Ovary (tissue), 9 donors: ENCODE results near the gene MAP1LC3B. TPM values are rescaled to one million over a fixed set of nuclear protein-coding genes. Genes with fewer than 3 reads are reported as not detected.

ENCODE experiments used
- DNase-seq, 5 donors: peaks; one replicate each; pipeline ENCODE4 v3.0.0-alpha.2; 2019 to 2020
- H3K27ac ChIP-seq, 2 donors: fragments of 200-600 bp; one replicate each; pipeline versions ENCODE4 v1.5.1 to v1.8.0; 2019 to 2022
- H3K27me3 ChIP-seq: fragments of 200-600 bp; one replicate; pipeline ENCODE4 v1.8.0; 2022
- H3K36me3 ChIP-seq: fragments of 200-600 bp; sonication (generic); one replicate; pipeline ENCODE4 v1.5.1; 2019
- H3K4me1 ChIP-seq: one replicate; pipeline ENCODE4 v1.8.1; 2013; ENCODE audit warnings: mild to moderate bottlenecking, moderate library complexity; ENCODE audit not compliant: insufficient read depth
- H3K4me3 ChIP-seq: fragments of 200-600 bp; sonication (generic); one replicate; pipeline ENCODE4 v1.5.1; 2017
- H3K9me3 ChIP-seq, 2 donors: fragments of 200-600 bp in 1 of 2; sonication (generic) in 1 of 2; one replicate each; pipeline versions ENCODE4 v1.5.1 to v1.8.1; 2013 to 2019; ENCODE audit warnings: mild to moderate bottlenecking in 1 of 2, moderate library complexity in 1 of 2
- CTCF ChIP-seq, 3 donors: fragments of 450-650 bp in 2 of 3; fragments of 200-600 bp in 1 of 3; IDR thresholded peaks; one replicate each; pipeline versions ENCODE4 v1.5.1 to v1.8.0; 2016 to 2022; ENCODE audit warnings: antibody characterized with exemption in 3 of 3, mild to moderate bottlenecking in 1 of 3
- EP300 ChIP-seq: sonication (generic); formaldehyde crosslinking; IDR thresholded peaks from one replicate; pipeline ENCODE4 v1.6.1; 2017; ENCODE audit warnings: antibody characterized with exemption
- POLR2A ChIP-seq: fragments of 450-650 bp; IDR thresholded peaks from one replicate; pipeline ENCODE4 v1.6.1; 2017; ENCODE audit warnings: antibody characterized with exemption, mild to moderate bottlenecking, moderate library complexity
- WGBS, 3 donors: extraction: QIAGEN DNeasy Blood & Tissue Kit in 1 of 3; methylation state at CpG; one replicate each; pipeline versions ENCODE4 v1.1.5 to v1.1.7; 2013 to 2017; 5-methylcytosine and 5-hydroxymethylcytosine counted together
- intact Hi-C, 4 donors: fragments of 100-400 bp; cut with DNase I; formaldehyde crosslinking; loops; one replicate each; pipeline versions ENCODE4 v1.11.0 to v1.15.1; 2022 to 2023
- polyA plus RNA-seq, 2 donors: library from polyadenylated mRNA; stranded (reverse); fragments of 200-250 nt in 1 of 2; fragments of 350-450 nt in 1 of 2; fragmentation: Illumina TruSeq in 1 of 2; extraction: RNeasy Lipid Tissue Mini Kit (QIAGEN cat#74804) in 1 of 2; gene quantifications; one replicate each; pipeline ENCODE4 v1.2.3, GENCODE V29; 2013 to 2014
- total RNA-seq, 7 donors: library from RNA; depleted of rRNA in 2 of 7; stranded (reverse); fragments of >200 nt in 2 of 7; fragmentation: NEBNext Ultra II Directional in 3 of 7; extraction: Animal tissue kit (Norgen Biotek cat#: 25700) in 3 of 7; gene quantifications; one replicate each; pipeline versions ENCODE4 v1.1.0 to v1.2.4, GENCODE V29; 2016 to 2023
- donor health status: DM: no; HTN: no; CAD: no; lungs with moderate emphysema.
- donor health status: DM: no; HTN: no; CAD: no.
- donor health status: Bipolar disorder and iron deficiency.
- donor health status: DM: yes; HTN: yes; CAD: no.
- donor health status: DM: no; HTN: no; CAD: no.
- donor health status: DM: yes; HTN: yes; CAD: no.

Gene MAP1LC3B
- total and polyA plus RNA-seq, 9 donors, result 32.9 to 110 (median 44.6) TPM

DNA sequence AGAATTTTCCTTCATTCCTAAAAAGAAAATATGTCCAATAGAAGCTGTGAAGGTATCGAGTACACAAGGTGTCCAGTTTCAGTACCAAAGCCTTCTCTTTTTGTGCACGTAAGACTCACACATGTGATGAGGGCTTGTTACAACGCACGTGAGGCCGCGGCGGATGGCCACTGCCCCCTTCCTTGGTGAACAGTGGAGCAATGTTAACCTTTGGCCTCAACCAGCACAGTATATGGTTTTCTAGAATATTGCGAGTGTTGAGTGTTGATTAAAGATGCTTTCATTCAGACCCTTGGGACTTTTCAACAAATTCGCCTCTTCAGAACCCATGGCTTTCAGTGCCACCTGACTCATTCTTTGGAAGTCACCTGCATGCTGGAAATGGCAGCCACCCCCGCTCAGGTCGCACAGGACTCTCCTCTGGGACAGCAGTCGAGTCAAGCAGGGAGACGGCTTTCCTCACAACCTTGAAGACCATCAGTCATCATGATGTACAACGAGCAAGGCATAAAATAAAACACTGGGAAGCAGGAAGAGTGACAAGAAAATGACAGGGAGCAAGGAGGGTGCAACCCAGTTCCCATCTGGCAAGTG is 14.5 kb downstream of the MAP1LC3B start:
- DNase-seq, result peak in 2 of 5 donors; percentile 11 to 24
- H3K27ac ChIP-seq, result no peak overlapping the region

GRCh38 chr16:87407511-87408112 is 15.5 kb downstream of the MAP1LC3B start:
- Histone ChIP-seq H3K27ac (peak overlapping the region in 1 of 2 donors; percentile 55), H3K27me3 (no peaks in the 10 kb centered on the region), H3K4me1 (no peaks in the 10 kb centered on the region), H3K9me3 (no peaks in the 10 kb centered on the region), H3K36me3 (no peaks in the 10 kb centered on the region), H3K4me3 (no peak overlapping the region)
- WGBS, 3 donors, result 21 to 65% (median 53%) methylated on average over 26 of the region's 26 CpGs
- intact Hi-C loops, result loop anchor here in 1 of 4 donors (5.0 kb wide), 1 partner anchor 80 kb away; no protein-coding TSS in a partner anchor
- DNase-seq, result peak; percentile 67 to 81 (median 71)
- no peak for TF ChIP-seq POLR2A
- no peak for TF ChIP-seq EP300
- no peak for TF ChIP-seq CTCF (IDR thresholded peaks at IDR 0.05)

More for the DNA sequence above, 14.5 kb downstream of the MAP1LC3B start:
- Histone ChIP-seq H3K4me3 (no peak overlapping the region), H3K4me1 (no peaks in the 10 kb centered on the region), H3K36me3 (no peaks in the 10 kb centered on the region), H3K27me3 (no peaks in the 10 kb centered on the region), H3K9me3 (no peaks in the 10 kb centered on the region)
- WGBS, 3 donors, result 86 to 90% (median 87%) methylated on average over 14 of the region's 14 CpGs
- intact Hi-C loops, result loop anchor here in 1 of 4 donors (5.0 kb wide), 1 partner anchor 81 kb away; no protein-coding TSS in a partner anchor
- TF ChIP-seq POLR2A (no peak), EP300 (no peak), CTCF (IDR thresholded peaks at IDR 0.05) (no peak)

DNA sequence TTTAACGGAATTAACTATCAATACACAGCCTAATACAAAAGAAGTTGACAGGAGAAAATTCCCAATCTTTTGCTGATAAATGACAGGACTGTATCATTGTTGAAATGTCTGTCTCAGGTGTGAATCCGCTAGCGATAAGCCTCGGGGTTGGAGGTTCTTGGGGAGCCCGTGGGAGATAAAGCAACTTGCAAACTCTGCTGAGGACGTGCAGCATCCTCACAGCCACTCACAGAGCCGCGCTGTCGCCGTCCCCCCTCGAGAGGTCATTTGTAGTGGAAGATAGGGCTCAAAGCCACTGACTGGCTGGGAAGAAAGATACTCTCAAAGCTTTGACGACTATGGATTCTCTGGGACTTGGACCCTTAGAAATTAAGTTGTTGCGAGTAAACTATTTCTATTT is 17.0 kb downstream of the MAP1LC3B start:
- 83 to 89% (median 87%) methylated on average over 13 of the region's 13 CpGs for WGBS, 3 donors

DNA sequence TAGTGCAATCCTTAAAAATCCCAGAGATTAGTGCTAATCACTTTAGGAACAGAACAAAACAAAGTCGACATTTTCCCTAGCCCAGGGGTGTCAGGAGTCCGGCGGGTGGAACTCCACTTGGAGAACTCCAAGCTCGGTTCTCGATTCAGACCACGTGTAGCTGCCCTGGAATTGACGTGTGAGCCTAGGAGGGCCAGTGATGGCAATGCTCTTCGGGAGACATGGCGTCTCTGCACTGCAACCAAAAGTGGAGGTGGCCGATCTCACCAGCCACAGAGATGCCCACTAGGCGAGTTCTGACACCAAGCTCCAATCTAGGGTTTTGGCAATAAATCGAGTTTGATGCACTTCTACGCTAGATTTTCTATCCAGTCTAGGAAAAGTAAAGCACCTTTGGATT is 17.6 kb downstream of the MAP1LC3B start:
- intact Hi-C loops, result loop anchor here in 3 of 4 donors (5.0 to 10.0 kb wide), 5 partner anchors 78 to 355 kb away; partner anchors contain the start of gene KLHDC4 (in 1 of the 3)
- Histone ChIP-seq H3K9me3 (no peaks in the 10 kb centered on the region), H3K27me3 (no peaks in the 10 kb centered on the region), H3K27ac (no peak overlapping the region), H3K4me3 (no peak overlapping the region), H3K36me3 (no peaks in the 10 kb centered on the region), H3K4me1 (no peaks in the 10 kb centered on the region)
- no peak for TF ChIP-seq POLR2A
- TF ChIP-seq EP300, result no peak
- TF ChIP-seq CTCF (IDR thresholded peaks at IDR 0.05), result no peak
- DNase-seq, result peak in 2 of 5 donors; percentile 12 to 21
- WGBS, 3 donors, result 91 to 95% (median 92%) methylated on average over 13 of the region's 13 CpGs

More for the DNA sequence above, 17.0 kb downstream of the MAP1LC3B start:
- intact Hi-C loops, result loop anchor here in 1 of 4 donors (5.0 kb wide), 1 partner anchor 78 kb away; no protein-coding TSS in a partner anchor
- peak in 2 of 5 donors; percentile 12 to 14 for DNase-seq
- Histone ChIP-seq H3K27me3 (no peaks in the 10 kb centered on the region), H3K9me3 (no peaks in the 10 kb centered on the region), H3K4me1 (no peaks in the 10 kb centered on the region), H3K27ac (no peak overlapping the region), H3K4me3 (no peak overlapping the region), H3K36me3 (no peaks in the 10 kb centered on the region)
- TF ChIP-seq CTCF (IDR thresholded peaks at IDR 0.05) (no peak), EP300 (no peak), POLR2A (no peak)
